Erythroblast (primary cell): ENCODE results near the gene EID1.

ENCODE experiments used
- GATA1 ChIP-seq: IDR thresholded peaks from 2 replicates; pipeline ENCODE4 v1.6.1; 2011; ENCODE audit warnings: low read depth, mild to moderate bottlenecking, control low read depth, low read length, moderate library complexity
- POLR2A ChIP-seq: IDR thresholded peaks from 2 replicates; pipeline ENCODE4 v1.6.1; 2011; ENCODE audit warnings: mild to moderate bottlenecking, low read length

- TF ChIP-seq POLR2A (no peak), GATA1 (no peak)
These were observed 27.3 kb upstream of the EID1 start for GRCh38 chr15:48850648-48851047.
